Body of pancreas (tissue), 4 donors: ENCODE measurements around the gene IFT122. TPM values are rescaled to one million over a fixed set of nuclear protein-coding genes. Genes with fewer than 3 reads are reported as not detected.

Source experiments
- ATAC-seq: fragments of 150-250 bp; one replicate; pipeline ENCODE4 v1.9.1; 2016
- DNase-seq, 4 donors: peaks; one replicate each; pipeline ENCODE4 v3.0.0-alpha.2; 2019
- H3K27ac ChIP-seq, 4 donors: fragments of 200-600 bp; sonication (generic); 1 replicate in 3 of 4; 2 replicates in 1 of 4; pipeline versions ENCODE4 v1.5.1 to v1.6.1; 2016 to 2019; ENCODE audit warnings: mild to moderate bottlenecking in 1 of 4, mixed read lengths in 1 of 4, moderate library complexity in 1 of 4
- H3K27me3 ChIP-seq, 2 donors: fragments of 200-600 bp; sonication (generic); one replicate each; pipeline ENCODE4 v1.6.0; 2016; ENCODE audit warnings: mild to moderate bottlenecking in 1 of 2
- H3K36me3 ChIP-seq, 2 donors: fragments of 200-600 bp; sonication (generic); replicated peaks in 1 of 2; 2 replicates each; pipeline ENCODE4 v1.5.1; 2016; ENCODE audit warnings: low read depth in 2 of 2; ENCODE audit not compliant: insufficient read depth in 1 of 2
- H3K4me1 ChIP-seq: fragments of 200-600 bp; sonication (generic); one replicate; pipeline ENCODE4 v1.6.0; 2016
- H3K4me3 ChIP-seq, 2 donors: fragments of 200-600 bp; sonication (generic); 1 replicate in 1 of 2; 2 replicates in 1 of 2; pipeline ENCODE4 v1.5.1; 2016 to 2019
- H3K9me3 ChIP-seq, 3 donors: fragments of 200-600 bp; sonication (generic); 1 replicate in 2 of 3; 2 replicates in 1 of 3; pipeline ENCODE4 v1.5.1; 2016
- POLR2A ChIP-seq, 3 donors: fragments of 450-650 bp; IDR thresholded peaks; one replicate each; pipeline ENCODE4 v1.6.1; 2016; ENCODE audit warnings: antibody characterized with exemption in 3 of 3, mild to moderate bottlenecking in 2 of 3
- WGBS, 2 donors: methylation state at CpG; one replicate each; pipeline ENCODE4 v1.1.5; 2017; 5-methylcytosine and 5-hydroxymethylcytosine counted together
- intact Hi-C: fragments of 100-400 bp; cut with DNase I; formaldehyde crosslinking; loops from one replicate; pipeline ENCODE4 v1.15.1; 2023
- total RNA-seq, 2 donors: library from RNA; depleted of rRNA; stranded (reverse); fragments of >200 nt; gene quantifications; one replicate each; pipeline ENCODE4 v1.1.0, GENCODE V29; 2016
- TF ChIP-seq, protein P1 (sequence below), 7 experiments: fragments of 450-650 bp in 4 of 7; fragments of 200-600 bp in 3 of 7; sonication (generic) in 3 of 7; IDR thresholded peaks; one replicate each; pipeline ENCODE4 v1.5.1; 2016 to 2019; ENCODE audit warnings: antibody characterized with exemption in 7 of 7

IFT122 gene
- total RNA-seq, 2 donors from 2014 or later: 10.5 to 34.8 TPM

DNA sequence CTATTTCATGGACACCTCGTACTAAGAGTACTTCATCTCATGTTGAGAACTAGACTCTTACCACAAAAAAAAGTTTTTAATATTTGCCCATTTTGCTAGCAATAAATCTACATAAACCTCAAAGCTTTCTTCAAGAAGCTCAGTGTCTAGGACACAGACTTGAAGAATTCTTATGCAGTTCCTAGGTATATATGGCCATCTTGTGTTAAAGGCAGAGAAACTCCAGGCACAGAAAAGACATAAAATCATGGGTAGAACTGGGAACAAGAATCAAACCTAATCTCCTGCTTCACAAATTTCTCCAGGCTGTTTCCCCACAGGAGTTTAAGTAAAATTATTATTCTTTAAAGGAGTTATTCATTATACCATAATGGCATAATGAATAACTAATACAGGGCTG is 4.7 kb upstream of the IFT122 start:
- intact Hi-C loops: no loop called here
- ATAC-seq (no peak), DNase-seq (no peak)
- H3K9me3 ChIP-seq: no peaks in the 10 kb centered on the region
- TF ChIP-seq, protein P1, sequence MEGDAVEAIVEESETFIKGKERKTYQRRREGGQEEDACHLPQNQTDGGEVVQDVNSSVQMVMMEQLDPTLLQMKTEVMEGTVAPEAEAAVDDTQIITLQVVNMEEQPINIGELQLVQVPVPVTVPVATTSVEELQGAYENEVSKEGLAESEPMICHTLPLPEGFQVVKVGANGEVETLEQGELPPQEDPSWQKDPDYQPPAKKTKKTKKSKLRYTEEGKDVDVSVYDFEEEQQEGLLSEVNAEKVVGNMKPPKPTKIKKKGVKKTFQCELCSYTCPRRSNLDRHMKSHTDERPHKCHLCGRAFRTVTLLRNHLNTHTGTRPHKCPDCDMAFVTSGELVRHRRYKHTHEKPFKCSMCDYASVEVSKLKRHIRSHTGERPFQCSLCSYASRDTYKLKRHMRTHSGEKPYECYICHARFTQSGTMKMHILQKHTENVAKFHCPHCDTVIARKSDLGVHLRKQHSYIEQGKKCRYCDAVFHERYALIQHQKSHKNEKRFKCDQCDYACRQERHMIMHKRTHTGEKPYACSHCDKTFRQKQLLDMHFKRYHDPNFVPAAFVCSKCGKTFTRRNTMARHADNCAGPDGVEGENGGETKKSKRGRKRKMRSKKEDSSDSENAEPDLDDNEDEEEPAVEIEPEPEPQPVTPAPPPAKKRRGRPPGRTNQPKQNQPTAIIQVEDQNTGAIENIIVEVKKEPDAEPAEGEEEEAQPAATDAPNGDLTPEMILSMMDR (IDR thresholded peaks at IDR 0.05): no peak
- no peak for TF ChIP-seq POLR2A (IDR thresholded peaks at IDR 0.05)
- peaks cover 0 to 22% of the 10 kb centered on the region in 2 donors for H3K36me3 ChIP-seq
- no peak overlapping the region for H3K27ac ChIP-seq
- peaks cover 34% of the 10 kb centered on the region for H3K4me1 ChIP-seq
- H3K27me3 ChIP-seq: no peaks in the 10 kb centered on the region
- WGBS, 2 donors: 81 to 87% methylated on average over 1 of the region's 1 CpG
- H3K4me3 ChIP-seq: no peak overlapping the region

DNA sequence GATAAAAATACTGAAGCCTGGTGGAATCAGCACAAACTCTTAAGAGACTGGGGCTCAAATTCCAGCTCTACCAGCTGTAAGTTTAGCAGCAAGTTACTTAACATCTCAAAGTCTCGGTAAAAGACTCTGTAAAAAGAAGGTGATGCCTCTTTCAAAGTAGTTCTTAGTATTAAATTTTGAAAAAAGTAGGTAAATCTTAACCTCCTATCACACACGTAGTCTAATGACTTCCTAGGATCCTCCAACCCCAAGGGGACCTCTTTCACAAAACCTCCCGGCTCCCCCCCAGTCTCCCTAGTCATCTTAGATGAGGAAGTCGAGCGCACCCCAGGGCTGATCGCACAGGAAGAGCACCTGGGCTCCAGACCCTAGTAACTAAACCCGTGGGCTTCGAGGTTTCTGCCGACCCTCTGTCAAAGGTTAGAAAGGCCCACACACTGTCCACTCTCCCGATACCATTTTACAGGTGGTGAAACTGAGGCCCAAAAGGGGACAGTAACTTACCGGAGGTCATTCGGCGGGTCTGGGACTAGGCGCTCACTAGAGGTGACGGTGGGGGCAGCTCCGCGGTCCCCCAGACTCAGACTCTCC is 703 bp upstream of the IFT122 start:
- no peak for ATAC-seq

DNA sequence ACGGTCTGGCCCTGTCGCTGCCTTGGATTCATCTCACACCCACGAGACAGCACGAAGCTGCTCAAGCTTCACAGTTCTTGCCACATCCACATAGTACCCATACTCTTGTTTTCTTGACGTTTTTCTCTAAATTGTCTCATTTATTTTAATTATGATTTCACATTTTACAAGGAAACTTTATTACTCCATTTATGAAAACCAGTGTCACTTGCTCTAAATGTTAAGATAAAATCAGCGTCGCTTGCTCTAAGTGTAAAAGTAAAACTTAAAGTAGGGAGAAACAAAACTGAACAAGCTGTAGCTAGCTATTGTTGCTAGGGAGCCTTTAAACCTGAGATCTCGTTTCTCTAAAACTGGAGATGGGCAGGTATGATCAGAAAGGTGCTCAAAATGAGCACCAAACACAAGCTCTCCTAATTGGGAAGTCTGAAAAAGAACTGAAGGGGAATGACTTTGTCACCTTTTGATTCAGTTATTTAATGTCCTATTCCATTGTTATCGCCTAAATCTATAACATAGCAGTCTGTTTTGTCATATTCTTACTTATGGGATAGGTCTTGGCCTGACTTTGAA is 680 bp downstream of the IFT122 start:
- Histone ChIP-seq H3K36me3 (no peaks in the 10 kb centered on the region), H3K27ac (peak overlapping the region; percentile 83 to 93 (median 89)), H3K4me1 (peaks cover 76% of the 10 kb centered on the region), H3K9me3 (no peaks in the 10 kb centered on the region), H3K27me3 (no peaks in the 10 kb centered on the region), H3K4me3 (peak overlapping the region; percentile 40 to 61)
- 4 to 6% methylated on average over 9 of the region's 9 CpGs for whole genome bisulfite sequencing, 2 donors
- intact Hi-C loops: no loop called here
- DNase-seq (no peak), ATAC-seq (no peak)
- TF ChIP-seq POLR2A (IDR thresholded peaks at IDR 0.05): no peak
- TF ChIP-seq, protein P1 (IDR thresholded peaks at IDR 0.05): no peak

More for the DNA sequence above, 703 bp upstream of the IFT122 start:
- H3K27ac ChIP-seq: peak overlapping the region; percentile 63 to 93 (median 86)
- H3K4me1 ChIP-seq: peaks cover 70% of the 10 kb centered on the region
- 0 to 1% methylated on average over 6 to 17 of the region's 17 CpGs for WGBS, 2 donors
- TF ChIP-seq POLR2A (IDR thresholded peaks at IDR 0.05): no peak
- TF ChIP-seq, protein P1 (IDR thresholded peaks at IDR 0.05): no peak
- peak overlapping the region; percentile 60 to 64 for H3K4me3 ChIP-seq
- DNase-seq: peak in 3 of 4 donors; percentile 40 to 54 (median 51)
- intact Hi-C loops: no loop called here
- H3K36me3 ChIP-seq: no peaks in the 10 kb centered on the region
- H3K9me3 ChIP-seq: no peaks in the 10 kb centered on the region
- no peaks in the 10 kb centered on the region for H3K27me3 ChIP-seq

DNA sequence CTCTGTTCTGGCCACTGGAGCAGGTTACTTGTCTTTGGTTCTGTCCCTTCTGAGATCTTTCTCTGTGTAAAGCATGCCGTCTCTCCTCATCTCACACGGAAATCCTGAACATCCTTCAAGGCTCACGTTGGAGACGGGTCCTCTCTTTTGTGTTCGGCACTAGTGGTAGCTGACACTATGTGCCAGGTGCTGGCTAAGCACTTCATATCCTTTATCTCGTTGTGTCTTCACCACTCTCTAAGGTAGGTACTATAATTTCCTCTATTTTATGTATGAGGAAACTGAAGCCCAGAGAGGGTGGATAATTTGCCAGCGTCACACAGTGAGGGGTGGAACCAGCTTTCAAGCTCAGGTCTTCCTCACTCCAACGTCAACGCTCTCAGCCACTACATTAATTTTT is 1.2 kb downstream of the IFT122 start:
- DNase-seq: no peak

More for the DNA sequence above, 1.2 kb downstream of the IFT122 start:
- Histone ChIP-seq H3K27ac (peak overlapping the region in 3 of 4 donors; percentile 83 to 93 (median 89)), H3K4me1 (peaks cover 76% of the 10 kb centered on the region), H3K36me3 (no peaks in the 10 kb centered on the region), H3K4me3 (no peak overlapping the region), H3K9me3 (no peaks in the 10 kb centered on the region), H3K27me3 (no peaks in the 10 kb centered on the region)
- ATAC-seq: no peak
- intact Hi-C loops: no loop called here
- WGBS, 2 donors: 26 to 30% methylated on average over 9 of the region's 9 CpGs
- TF ChIP-seq, protein P1 (IDR thresholded peaks at IDR 0.05): no peak
- TF ChIP-seq POLR2A (IDR thresholded peaks at IDR 0.05): no peak
